ENCODE results near the gene TEC. TPM values are rescaled to one million over a fixed set of nuclear protein-coding genes. Genes with fewer than 3 reads are reported as not detected.

The TEC gene
- total and polyA plus RNA-seq, 2 experiments from 2014 or later = 3.2 to 4.0 TPM

DNA sequence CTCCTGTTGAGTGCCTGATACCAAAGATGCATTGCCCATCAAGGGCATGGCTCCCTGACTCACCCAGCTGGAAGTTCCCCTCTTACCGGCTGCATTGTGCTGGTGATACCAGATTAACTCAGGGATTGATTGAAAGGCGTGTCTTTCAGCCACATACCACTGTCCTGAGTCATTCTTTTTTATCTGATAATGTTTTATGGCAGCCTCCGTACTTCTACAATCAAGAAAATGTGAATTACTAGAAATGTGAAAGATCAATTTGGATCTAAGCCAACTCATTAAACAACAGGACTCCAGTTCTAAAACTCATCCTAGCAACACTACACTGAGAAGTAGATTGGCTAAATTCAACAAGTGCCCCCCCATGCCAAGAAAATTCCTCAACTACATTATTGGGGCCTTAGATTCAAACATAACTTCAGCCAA, 175.6 kb downstream of the TEC start:
- no peak overlapping the region for H3K27ac ChIP-seq
- H3K27me3 ChIP-seq = no peaks in the 10 kb centered on the region
- no peaks in the 10 kb centered on the region for H3K36me3 ChIP-seq
- TF ChIP-seq, protein P1, sequence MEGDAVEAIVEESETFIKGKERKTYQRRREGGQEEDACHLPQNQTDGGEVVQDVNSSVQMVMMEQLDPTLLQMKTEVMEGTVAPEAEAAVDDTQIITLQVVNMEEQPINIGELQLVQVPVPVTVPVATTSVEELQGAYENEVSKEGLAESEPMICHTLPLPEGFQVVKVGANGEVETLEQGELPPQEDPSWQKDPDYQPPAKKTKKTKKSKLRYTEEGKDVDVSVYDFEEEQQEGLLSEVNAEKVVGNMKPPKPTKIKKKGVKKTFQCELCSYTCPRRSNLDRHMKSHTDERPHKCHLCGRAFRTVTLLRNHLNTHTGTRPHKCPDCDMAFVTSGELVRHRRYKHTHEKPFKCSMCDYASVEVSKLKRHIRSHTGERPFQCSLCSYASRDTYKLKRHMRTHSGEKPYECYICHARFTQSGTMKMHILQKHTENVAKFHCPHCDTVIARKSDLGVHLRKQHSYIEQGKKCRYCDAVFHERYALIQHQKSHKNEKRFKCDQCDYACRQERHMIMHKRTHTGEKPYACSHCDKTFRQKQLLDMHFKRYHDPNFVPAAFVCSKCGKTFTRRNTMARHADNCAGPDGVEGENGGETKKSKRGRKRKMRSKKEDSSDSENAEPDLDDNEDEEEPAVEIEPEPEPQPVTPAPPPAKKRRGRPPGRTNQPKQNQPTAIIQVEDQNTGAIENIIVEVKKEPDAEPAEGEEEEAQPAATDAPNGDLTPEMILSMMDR (IDR thresholded peaks at IDR 0.05; ENCODE audit: low read depth, low read length) = no peak
- H3K4me1 ChIP-seq (ENCODE audit: low read depth) = no peaks in the 10 kb centered on the region
- no peaks in the 10 kb centered on the region for H3K9me3 ChIP-seq (ENCODE audit: low read depth)
- H3K4me3 ChIP-seq = no peak overlapping the region
- DNase-seq (ENCODE audit: low read depth in 1 of 2, low spot score in 1 of 2) = peak in 1 of 2 donors; percentile 13

DNA sequence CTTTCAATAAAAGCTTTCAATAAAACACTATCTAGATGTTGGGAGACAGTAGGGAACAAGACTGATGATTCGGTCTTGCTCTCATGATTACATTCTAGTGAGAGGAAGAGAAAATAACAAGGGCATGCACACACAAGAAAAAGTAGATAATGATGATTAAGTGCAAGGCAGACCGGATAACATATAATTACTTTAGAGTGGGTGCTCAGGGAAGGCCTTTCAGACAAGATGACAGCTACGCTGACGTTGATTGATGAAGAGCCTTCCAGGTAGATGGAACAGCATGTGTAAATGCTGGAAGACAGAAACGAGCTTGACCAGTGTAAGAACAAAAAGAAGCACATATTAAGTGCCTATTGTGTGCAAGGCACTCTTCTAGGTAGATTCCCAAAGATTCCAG, 179.0 kb downstream of the TEC start:
- TF ChIP-seq, protein P1 (IDR thresholded peaks at IDR 0.05; ENCODE audit: low read depth, low read length) = no peak
- H3K27ac ChIP-seq = no peak overlapping the region

DNA sequence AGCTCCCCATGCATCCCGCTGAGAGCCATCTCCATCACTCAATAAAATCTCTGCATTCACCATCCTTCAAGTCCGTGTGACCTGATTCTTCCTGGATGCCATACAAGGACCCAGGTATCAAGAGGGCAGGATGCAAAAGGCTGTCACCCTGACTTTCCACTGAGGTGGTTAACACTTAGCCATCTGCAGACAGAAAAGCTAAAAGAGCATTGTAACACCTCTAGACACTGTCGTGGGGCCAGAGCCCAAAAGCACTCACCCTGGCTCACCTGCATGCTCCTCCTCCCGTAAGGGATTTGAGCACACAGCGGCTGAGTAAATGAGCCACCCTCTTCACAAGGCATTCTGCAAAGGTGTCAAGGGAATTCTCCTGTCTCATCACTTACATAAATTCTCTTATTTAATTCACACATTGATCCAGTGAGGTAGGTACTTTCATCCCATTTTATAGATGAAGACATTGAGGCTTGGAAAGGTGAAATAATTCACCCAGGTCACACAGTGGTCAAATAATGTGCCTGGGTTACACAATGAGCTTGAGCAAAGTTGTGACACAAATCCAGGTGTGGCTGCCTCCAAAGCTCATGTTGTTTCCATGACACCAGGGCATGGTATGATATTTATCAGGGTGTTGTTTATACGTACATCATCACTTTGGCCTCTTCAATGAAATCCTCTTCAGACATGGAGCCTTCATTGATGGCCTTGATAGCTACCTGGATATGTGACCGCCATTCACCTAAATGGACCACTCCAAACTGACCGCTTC, 183.6 kb downstream of the TEC start:
- no peaks in the 10 kb centered on the region for H3K4me1 ChIP-seq (ENCODE audit: low read depth)
- H3K36me3 ChIP-seq = no peaks in the 10 kb centered on the region
- H3K9me3 ChIP-seq (ENCODE audit: low read depth) = no peaks in the 10 kb centered on the region
- no peak overlapping the region for H3K27ac ChIP-seq
- no peak for DNase-seq (ENCODE audit: low read depth in 1 of 2, low spot score in 1 of 2)
- TF ChIP-seq, protein P1 (IDR thresholded peaks at IDR 0.05; ENCODE audit: low read depth, low read length) = no peak
- no peaks in the 10 kb centered on the region for H3K27me3 ChIP-seq
- no peak overlapping the region for H3K4me3 ChIP-seq

More for the DNA sequence above, 179.0 kb downstream of the TEC start:
- no peaks in the 10 kb centered on the region for H3K4me1 ChIP-seq (ENCODE audit: low read depth)
- no peaks in the 10 kb centered on the region for H3K9me3 ChIP-seq (ENCODE audit: low read depth)
- no peak for DNase-seq (ENCODE audit: low read depth in 1 of 2, low spot score in 1 of 2)
- no peaks in the 10 kb centered on the region for H3K36me3 ChIP-seq
- no peak overlapping the region for H3K4me3 ChIP-seq
- H3K27me3 ChIP-seq = no peaks in the 10 kb centered on the region

Other genes with a start within 250 kb of the TEC start
- 0.67 and 0.83 TPM in 2 replicates for gene TXK, start 135.6 kb downstream of the TEC start, total RNA-seq
- gene TXK, start 135.6 kb downstream of the TEC start, polyA plus RNA-seq = 0.93 TPM in 1 of 2 replicates, not detected in the other
- 22.4 and 92.5 TPM in 2 replicates for gene SLAIN2, start 71.7 kb upstream of the TEC start, total RNA-seq
- 23.8 and 28.4 TPM in 2 replicates for gene SLAIN2, start 71.7 kb upstream of the TEC start, polyA plus RNA-seq
- gene SLC10A4, start 213.5 kb upstream of the TEC start, total RNA-seq = 0.18 and 0.39 TPM in 2 replicates
- not detected in 2 replicates for gene SLC10A4, start 213.5 kb upstream of the TEC start, polyA plus RNA-seq
- not detected in 2 replicates for gene ZAR1, start 220.4 kb upstream of the TEC start, total RNA-seq
- not detected in 2 replicates for gene ZAR1, start 220.4 kb upstream of the TEC start, polyA plus RNA-seq